ENCODE results near the gene BLOC1S1.

BLOC1S1 gene

GRCh38 chr12:55739025-55739378 is 23.2 kb downstream of the BLOC1S1 start:
- DNase-seq (ENCODE audit: low read depth) = no peak
- H3K4me3 ChIP-seq (ENCODE audit: low read depth, low read length) = no peak overlapping the region
- TF ChIP-seq CTCF (conservative IDR thresholded peaks at IDR 0.05; ENCODE audit: low read depth, low read length) = no peak

GRCh38 chr12:55741931-55742680 is 26.3 kb downstream of the BLOC1S1 start:
- no peak overlapping the region for H3K4me3 ChIP-seq (ENCODE audit: low read depth, low read length)
- TF ChIP-seq CTCF (conservative IDR thresholded peaks at IDR 0.05; ENCODE audit: low read depth, low read length) = no peak
- no peak for DNase-seq (ENCODE audit: low read depth)

- DNase-seq (ENCODE audit: low read depth) = peak; percentile 71
- H3K4me3 ChIP-seq (ENCODE audit: low read depth, low read length) = peak within 1 kb of the TSS; percentile 70
- no peak for TF ChIP-seq CTCF (conservative IDR thresholded peaks at IDR 0.05; ENCODE audit: low read depth, low read length)
These were observed 27.0 kb downstream of the BLOC1S1 start, which contains the start of gene GDF11 for GRCh38 chr12:55742719-55743405. TSS of gene GDF11 (plus strand) at chr12:55743122. CDS start at chr12:55743317, 195 bp downstream.

- peak overlapping the region; percentile 70 for H3K4me3 ChIP-seq (ENCODE audit: low read depth, low read length)
- DNase-seq (ENCODE audit: low read depth) = peak; percentile 75
- peak; percentile 30 for TF ChIP-seq CTCF (conservative IDR thresholded peaks at IDR 0.05; ENCODE audit: low read depth, low read length)
These were observed 27.8 kb downstream of the BLOC1S1 start for GRCh38 chr12:55743406-55744339.

GRCh38 chr12:55744340-55745030 is 28.6 kb downstream of the BLOC1S1 start:
- DNase-seq (ENCODE audit: low read depth) = no peak
- TF ChIP-seq CTCF (conservative IDR thresholded peaks at IDR 0.05; ENCODE audit: low read depth, low read length) = no peak
- peak overlapping the region; percentile 70 for H3K4me3 ChIP-seq (ENCODE audit: low read depth, low read length)

Data from choroid plexus epithelial cell (primary cell).